GM19463 (cell line): ENCODE data around the gene GPR107.

ENCODE experiments used
- ATAC-seq: cut with Tn5 transposase; IDR thresholded peaks from one replicate; pipeline ENCODE4 v1.9.1; 2021; ENCODE audit warnings: mild to moderate bottlenecking, moderate library complexity; ENCODE audit not compliant: unreplicated experiment

GPR107 gene

DNA sequence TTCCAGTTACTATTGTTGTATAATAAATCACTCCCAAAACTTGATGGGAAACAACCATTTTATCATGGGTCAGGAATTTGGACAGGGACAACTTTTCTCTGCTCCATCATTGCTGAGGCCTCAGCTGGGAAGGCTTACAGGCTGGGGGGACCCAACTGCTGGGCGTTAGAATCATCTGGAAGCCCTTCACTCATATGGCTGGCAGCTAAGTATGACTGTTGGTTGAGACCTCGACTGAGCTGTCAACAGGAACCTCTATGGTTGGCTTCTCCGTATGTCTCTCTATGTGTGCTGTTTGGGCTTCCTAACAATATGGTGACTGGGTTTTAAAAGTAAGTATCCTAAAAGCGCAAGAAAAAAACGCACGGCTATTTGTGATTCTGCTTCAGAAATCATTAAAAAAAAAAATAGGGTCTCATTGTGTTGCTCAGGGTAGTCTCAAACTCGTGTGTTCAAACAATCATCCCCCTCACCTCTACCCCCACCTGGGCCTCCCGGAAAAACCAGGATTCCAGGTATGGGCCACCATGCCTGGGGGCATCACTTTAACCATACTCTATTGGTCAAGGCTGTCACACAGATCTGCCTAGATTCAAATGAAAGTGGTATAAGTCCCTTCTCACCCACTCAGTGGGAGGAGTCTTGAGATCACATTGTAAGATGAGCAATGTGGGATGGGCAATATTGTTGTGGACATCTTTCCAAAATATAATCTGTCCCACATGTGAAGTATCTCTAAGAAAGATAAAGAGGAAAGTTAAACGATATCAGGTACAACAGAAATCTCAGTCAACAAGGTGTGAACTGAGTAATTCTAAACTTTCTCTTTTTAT lies 26.0 kb upstream of the GPR107 start:
- ATAC-seq: no peak

DNA sequence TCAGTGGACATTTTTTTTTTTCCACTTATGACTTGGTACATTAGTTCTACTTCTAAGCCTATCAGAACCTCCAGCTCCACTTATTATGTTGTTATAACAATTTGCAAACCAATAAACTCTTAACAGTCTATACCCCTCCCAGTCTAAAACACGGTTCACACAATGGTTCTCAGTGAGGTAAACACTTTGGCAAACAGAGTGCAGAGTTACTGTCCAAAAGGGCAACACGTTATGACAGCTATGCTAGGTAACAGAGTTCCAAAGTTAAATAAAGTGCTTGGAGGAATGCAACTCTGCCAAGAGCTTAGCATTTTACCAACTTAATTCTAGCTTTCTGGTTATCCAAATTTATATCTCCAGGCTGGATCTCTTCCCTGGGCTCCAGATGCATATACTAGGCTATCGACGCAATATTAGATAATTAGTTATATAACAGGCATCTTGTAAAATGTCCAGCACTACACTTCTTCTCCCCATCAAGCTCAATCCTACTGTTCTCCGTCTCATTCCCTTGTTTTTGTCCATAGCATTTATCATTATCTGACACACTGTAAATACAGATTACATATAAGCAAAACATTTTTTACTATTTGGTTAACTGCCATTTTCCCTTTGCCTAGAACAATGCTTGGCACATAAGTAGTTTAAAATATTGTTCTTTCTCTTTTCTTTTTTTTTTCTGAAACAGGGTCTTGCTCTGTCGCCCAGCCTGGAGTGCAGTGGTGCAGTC lies 25.0 kb upstream of the GPR107 start:
- no peak for ATAC-seq

DNA sequence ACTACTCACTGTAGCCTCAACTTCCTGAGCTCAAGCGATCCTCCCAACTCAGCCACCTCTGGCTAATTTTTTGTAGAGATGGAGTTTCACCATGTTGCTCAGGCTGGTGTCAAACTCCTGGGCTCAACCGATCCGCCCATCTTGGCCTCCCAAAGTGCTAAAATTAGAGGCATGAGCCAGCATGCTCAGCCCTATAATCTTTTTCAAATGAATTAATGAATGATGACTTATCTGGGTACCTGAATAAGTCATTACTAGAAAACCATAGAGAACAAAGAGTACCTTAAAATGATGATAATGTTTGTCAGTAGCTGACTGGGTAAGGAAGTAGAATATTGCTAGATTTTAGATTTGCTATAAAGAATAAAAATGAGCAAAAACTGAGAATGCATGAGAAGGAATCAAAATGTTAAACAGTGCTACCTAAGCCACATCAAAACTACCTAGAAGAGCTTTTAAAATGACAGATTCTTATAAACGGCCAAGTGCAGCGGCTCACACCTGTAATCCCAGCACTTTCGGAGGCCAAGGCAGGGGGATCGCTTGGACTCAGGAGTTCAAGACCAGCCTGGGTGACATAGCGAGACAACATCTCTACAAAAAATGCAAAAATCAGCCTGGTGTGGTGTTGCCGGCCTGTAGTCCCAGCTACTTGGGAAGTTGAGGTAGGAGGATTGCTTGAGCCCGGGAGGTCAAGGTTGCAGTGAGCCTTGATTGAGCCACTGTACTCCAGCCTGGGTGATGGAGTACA lies 24.3 kb upstream of the GPR107 start:
- peak; percentile 56 for ATAC-seq

DNA sequence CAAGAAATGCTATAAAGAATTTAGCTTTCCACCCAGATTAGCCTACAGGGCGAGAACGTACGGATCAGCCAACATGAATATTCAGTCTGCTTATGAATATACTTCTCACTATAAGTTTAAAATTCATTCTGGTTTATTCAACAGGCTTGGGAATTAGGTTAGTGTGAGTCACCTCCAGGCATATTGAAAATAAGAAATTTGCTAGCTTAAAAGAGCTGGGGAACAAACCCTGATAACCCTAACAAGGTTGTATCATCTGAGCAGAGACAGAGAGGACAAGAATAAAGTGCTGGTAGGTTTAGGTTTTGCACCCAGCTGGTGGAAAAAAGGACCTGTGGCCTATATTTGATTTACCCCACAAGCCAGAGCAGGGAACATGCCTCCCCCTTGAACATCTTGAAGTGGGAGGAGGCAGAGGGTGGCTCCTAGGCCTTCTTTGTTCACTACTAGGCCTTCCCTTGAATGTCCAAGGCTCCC lies 23.0 kb upstream of the GPR107 start:
- no peak for ATAC-seq

DNA sequence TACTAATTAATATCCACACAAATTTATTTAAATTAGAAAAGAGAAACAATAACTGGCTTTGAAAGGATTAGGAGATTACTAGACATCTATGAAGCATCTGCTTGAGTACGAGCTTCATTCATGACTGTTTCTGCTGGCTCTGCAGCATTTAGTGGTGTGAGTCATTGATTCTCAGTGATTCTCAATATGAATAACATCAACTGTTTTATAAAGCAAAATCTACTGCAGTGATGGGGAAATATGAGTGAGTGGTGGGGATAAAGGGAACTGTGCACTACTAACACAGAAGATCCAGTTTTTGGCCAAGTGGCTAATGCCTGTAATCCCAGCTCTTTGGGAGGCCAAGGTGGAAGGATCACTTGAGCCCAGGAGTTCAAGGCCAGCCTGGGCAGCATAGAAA lies 19.1 kb upstream of the GPR107 start:
- no peak for ATAC-seq

DNA sequence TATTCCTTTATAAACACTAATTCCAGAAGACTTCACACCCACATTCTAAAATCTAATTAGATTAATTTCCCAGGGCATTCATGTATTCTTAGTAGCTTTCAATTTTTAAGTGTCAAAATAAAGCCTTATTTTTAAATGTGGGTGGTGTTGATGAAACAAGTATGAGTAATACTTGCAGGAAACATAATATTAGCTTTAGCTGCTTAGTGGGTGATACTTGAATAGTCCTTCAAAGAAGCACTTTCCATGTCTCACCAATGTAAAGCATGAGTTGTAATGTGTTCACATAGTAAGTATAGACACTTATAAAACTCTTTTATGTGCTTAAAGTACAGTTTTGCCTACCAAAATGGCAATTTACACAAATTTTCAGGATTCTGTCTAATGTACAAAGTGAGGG lies 17.6 kb upstream of the GPR107 start:
- ATAC-seq: no peak

DNA sequence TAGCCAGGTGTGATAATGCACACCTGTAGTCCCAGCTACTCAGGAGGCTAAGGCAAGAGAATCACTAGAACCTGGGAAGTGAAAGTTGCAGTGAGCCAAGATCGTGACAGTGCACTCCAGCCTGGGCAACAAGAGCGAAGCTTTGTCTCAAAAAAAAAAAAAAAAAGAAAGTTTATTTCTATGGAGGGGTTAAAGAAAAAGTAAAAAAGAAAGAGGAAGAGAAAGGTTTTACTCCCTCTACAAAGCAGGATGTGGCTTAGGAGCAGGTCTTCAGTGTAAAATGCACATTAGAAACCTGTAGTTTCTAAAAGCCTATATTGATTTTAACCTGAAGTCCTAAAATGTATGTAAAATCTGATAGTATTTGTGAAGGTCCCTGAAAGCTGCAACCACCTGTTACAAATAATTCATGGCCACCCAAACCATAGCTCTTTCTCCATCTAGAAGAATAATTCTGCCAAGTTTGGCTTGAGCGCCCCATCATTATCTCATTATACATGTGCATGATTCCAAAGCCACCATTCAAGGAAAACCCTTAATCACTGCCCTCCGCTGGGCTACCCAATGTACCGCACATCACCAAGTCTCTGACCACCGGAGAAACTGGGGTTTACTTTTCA lies 14.1 kb upstream of the GPR107 start:
- ATAC-seq: no peak

DNA sequence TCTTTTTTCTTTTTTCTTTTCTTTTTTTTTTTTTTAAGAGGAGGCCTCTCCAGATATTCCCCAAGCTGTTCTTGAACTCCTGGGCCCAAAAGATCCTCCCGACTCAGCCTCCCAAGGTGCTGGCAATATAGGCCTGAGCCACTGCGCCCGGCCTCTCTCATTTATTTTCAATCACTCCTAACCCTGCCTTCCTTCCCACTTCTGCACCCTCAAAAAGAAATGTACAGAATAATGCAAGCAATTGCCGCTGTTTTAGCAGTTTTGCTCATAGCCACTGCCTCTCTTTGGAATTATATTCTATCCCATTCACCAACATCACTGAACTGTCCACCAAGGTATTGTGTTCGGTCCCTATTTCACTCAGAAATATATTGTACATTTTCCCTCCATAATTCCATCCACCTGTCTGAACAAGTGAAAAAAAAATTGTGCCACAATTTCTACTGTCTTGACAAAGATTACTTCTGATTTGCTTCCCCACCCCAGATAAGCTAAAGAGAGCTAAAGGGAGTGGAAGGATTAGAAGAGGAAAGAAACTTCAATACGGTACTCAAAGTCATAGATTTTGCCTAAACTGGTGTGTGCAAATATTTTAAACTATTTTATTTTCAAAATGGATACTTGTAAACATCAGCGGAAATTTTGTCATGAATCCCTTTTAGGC lies 12.6 kb upstream of the GPR107 start:
- no peak for ATAC-seq

DNA sequence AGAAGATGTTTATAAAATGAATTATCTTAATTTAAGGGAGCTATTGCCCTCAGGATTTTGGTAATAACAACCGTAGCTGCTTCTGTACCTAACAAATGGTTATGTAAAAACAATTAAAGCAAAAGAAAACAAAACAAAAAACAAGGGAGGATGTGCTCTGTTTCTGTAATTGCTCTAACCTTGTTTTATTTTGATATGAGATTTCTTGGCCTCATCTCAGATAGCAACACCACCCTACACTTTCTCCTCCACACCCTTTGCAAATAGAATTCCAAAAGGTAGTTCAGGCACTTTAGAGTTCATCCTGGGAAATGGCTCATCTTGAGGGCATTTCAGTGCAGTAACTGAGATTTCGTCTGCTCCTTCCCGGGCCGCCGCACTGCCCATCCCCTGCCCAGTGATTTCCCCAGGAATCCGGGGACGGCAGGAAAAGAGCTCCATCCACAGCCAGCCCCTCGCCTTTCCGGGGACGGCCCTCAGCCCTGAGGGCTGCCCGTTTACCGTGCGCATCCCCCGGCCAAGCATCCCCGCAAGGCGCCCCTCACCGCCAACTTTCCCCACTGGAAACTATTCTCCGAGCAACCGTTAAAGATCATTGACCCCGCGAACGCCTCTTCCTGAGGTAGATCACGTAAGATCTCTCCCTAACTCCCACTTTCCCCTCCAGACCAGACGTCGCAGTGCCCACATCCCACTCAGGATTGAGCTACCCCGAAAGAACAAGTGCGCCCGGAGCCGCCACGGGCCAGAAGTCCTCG lies 11.9 kb upstream of the GPR107 start:
- ATAC-seq: no peak

DNA sequence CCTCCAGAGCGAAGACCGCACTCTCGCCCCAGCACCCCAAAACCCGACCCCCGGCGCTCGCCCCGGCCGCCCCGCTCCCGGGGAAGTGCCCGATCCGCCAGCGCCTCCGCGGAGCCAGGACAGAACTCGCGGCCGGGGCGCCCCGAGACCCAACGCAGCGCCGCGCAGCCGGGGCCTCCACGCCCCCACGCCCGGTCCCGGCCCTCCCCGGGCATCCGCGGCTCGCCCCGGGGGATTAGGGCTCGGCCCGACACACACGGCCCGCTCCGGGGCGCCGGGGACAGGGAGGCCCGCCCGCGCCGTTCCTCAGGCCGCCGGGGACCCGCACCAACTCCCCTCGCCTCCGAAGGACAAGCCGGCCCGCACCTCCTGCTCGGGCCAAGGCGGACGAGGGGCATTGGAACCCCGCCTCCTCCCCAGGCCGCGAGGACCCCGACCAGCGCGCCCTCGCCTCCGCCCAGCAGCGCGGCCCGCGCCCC lies 11.3 kb upstream of the GPR107 start:
- ATAC-seq: no peak

DNA sequence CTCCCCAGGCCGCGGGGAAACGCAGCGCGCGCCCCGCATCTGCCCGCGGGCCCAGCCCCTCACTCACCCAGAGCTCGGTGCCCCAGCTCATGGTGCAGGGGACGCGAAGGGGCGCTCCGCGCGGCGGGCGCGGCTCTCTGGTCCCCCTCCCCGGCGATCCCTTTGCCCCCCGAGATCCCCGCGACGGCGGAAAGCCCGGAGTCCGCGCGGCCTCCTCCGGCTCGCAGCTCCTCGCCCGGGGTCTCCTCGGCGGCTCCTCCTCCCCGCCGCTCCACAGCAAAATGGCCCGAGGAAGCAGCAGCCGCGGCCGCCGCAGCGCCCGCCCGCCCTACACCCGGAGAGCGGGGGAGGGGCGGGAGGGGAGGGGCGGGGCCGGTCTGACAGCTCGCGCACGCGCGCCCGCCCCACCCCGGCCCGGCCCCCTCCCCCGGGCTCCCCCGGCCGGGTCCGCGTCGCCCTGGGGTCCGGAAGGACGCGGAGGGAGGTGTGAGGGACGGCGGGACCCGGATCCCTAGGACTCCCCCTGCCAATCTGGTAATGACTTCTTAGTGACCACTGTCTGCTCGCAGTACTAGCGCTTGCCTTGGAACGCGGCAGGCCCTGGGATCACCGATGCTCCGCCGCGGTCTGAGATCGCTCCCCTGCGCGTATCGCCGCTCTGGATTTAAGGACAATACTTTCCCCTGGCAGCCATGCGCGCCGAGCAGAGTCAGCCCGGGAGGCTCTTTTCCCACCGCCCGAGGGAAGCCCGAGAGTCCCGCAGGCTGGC lies 10.6 kb upstream of the GPR107 start, which contains the start of gene FNBP1:
TSS of gene FNBP1 (minus strand) at position 305 of the 769 bp plus-strand sequence. CDS start at position 91, 214 bp downstream.
- ATAC-seq: peak; percentile 43

DNA sequence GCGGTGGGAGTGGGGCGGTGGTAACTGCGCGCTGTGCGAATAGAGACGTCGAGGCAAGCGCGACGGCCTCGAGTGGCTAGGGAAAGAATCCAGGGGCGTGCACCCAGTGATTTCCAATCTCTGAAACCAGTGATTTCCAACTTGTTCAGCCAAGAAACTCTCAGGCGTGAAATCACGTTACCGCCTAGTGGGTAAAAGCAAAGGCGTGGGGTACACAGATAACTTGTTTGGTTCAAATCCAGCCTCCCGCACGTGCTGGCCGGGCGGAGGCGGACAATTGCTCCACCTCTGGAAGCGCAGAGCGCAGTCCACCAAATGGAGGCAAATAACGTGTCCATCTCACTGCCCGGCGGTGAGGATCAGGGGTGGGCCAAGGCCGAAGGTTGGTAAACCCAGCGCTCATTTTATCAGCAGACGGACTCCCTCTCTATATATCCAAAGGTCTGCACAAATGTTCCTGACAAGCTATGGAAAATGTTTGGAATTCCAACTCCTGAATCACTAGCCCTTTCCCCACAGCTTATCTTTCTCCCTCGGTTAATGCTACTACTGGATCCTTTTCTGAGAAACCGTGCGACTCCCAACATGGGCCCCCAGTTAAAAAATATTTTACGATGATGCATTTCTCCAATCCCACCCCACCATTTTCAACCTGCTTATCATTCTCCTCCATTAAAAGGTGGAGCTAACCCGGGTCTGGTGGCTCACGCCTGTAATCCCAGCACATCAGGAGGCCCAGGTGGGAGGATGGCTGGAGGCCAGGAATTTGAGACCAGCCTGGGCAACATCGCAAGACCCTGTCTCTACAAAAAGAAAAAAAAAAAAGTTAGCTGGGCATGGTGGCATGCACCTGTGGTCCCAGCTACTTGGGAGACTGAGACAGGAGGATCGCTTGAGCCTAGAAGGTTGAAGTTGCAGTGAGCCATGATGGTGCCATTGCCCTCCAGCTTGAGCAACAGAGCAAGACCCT lies 9.8 kb upstream of the GPR107 start:
- no peak for ATAC-seq

DNA sequence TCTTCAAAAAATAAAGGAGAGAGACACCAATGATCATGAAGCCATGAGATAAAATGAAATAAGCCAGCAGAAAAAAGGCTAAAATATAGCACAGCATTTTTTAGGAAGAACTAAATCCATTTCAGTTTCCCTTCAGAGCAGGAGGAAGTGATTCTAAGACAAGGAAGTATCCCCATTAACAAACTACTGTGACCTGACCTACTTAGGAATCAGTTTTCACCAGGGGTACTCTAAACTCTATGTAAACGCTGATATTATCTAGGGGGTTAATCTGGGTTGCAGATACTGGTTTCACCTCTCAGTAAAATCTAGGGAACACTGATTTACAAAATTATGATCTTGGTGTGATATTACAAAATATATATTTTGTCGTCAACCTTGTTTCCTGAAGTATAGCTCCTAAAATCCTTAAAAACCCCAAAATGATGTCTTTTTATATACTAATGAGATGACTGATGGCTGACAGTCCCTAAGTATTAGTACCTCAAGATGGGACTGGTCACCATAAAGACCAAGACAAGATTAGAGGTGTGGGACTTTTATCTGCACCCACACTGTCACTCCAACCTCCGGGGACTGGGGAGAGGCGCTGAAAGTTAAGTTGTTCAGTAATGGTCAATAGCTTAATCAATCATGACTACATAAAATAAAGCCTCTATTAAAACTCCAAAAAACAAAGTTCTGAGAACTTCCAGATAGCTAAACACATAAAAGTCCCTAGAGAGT lies 7.8 kb upstream of the GPR107 start:
- ATAC-seq: no peak

DNA sequence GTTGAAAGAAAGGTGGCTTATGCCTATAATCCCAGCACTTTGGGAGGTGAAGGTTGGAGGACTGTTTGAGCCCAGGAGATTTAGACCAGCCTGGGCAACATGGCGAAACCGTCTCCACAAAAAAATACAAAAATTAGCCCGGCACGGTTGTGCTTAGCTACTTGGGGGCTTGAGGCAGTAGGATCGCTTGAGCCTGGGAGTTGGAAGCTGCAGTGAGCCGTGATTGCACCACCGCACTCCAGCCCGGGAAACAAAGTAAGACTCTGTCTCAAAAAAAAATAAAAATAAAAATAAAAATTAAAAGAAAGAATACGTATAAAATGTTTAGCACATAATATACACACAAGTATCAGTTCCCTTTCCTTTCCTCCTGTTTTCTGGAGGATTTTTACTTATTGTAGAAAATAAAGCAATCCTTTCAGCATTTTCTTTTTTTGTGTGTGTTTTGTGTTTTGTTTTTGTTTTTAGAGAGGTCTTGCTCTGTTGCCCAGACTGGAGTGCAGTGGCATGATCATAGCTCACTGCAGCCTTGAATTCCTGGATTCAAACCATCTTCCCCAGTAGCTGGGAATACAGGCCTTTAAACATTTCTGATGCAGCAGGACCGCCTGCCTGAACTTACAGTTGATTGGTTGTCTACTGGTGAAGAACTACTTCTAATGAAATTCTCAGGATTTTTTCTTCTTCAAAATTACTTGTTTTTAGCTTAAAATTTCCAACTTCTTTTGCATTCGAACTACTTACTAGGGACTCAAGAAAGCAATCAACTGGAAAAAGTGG lies 4.1 kb upstream of the GPR107 start:
- ATAC-seq: no peak

DNA sequence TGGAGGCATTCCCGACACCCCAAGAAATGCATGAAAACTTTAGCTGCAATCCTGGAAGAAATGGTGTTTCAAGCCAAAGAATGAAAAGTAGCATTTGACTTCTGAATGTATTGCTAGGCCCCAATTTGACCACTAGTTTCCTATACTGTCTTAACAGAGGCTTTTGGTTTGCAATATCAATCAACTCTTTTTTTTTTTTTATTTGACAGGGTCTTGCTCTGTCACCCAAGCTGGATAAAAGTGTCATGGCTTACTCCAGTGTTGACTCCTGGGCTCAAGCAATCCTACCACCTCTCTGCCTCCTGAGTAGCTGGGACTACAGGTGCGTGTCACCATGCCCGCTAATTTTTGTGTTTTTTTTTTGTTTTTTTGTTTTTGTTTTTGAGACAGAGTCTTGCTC lies 3.2 kb upstream of the GPR107 start:
- no peak for ATAC-seq

DNA sequence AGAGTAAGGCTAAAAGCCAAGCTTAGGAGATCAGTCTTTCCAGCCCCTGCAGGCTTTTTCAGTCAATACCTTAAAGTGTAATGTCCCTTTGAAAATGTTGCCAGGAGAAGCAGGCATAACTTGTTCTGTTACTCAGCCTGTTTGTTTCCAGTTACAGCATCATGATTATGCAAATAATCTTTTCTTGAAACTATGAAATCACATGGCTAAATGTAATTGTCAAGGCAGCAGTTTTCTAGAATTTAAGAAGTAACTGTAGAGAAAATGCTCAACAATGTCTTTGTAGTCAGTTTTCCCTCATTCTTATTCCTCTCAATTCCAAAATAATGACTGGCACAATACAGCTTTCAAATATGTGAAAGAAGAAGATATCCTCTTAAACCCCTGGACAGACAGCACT lies 1.9 kb upstream of the GPR107 start:
- no peak for ATAC-seq
